ENCODE results near the gene ADAMTS12. TPM values are rescaled to one million over a fixed set of nuclear protein-coding genes. Genes with fewer than 3 reads are reported as not detected.

The ADAMTS12 gene
- polyA plus RNA-seq, 3 donors: 13.5 to 18.0 (median 15.8) TPM

- DNase-seq: no peak
Observed at GRCh38 chr5:33762859-33763258, 128.9 kb downstream of the ADAMTS12 start.

- no peak for DNase-seq
Observed at GRCh38 chr5:33761139-33761538, 130.7 kb downstream of the ADAMTS12 start.

DNA sequence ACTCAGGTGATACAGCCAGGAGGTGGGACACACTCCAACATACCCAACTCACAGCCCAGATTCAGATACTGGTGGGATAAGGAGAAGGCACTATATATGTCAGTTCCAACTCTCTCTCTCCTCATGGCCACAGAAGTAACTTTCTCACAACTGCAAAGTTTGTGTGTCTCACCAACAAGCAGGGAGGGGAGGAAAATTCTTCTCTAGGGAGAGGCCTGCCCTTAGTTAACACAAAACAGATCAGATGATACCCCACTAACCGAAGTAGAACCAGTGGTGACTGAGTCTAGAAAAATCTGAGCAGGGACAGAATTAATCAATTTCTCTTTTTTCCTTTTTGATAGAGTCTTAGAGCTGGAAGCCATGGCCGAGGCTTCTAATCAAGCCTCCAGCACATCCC is 133.1 kb downstream of the ADAMTS12 start:
- no peak for DNase-seq

GRCh38 chr5:33756491-33756890 is 135.3 kb downstream of the ADAMTS12 start:
- DNase-seq: no peak

DNA sequence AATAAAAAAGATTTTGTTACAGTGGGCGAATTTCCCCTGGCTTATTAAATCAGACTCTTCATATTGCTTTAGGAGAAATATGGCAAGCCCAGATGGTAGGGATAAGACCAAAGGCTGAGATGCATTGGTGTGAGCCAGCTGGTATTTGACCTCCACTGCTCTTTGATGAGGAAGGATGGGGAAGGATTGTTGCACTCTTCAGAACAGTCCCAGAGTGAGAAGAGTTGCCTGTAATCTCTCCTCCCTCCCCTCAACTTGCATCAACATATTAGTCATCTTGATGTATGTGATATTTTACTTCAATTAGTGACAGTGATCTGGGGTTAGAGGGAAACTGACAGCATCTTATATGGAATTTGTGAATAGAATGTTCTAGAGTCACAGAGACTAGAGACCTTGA is 136.6 kb downstream of the ADAMTS12 start:
- DNase-seq: no peak

GRCh38 chr5:33753704-33754103 is 138.1 kb downstream of the ADAMTS12 start:
- no peak for DNase-seq

GRCh38 chr5:33748754-33749153 is 143.0 kb downstream of the ADAMTS12 start:
- no peak for DNase-seq

GRCh38 chr5:33745101-33745770 is 146.6 kb downstream of the ADAMTS12 start:
- DNase-seq: no peak

GRCh38 chr5:33743099-33743498 is 148.7 kb downstream of the ADAMTS12 start:
- DNase-seq: no peak

DNA sequence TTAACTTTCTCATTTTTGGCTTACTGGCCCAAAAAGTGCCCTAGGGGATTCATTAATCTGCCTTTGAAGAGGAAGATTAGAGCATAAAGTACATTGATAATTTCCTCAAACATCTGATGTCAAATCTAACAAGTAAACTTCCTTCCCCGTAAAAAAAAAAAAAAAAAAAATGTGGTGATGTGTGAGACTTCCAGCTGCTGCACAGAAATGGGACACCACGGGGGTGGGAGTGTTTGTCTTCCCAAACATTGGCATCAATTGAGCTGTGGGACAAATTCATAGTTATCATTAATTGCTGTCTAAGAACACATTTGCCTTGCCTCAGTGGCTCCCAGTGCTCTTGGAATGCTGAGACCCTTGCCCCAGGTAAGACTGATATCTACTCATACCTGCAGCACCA is 149.6 kb downstream of the ADAMTS12 start:
- no peak for DNase-seq

GRCh38 chr5:33738967-33739366 is 152.8 kb downstream of the ADAMTS12 start:
- no peak for DNase-seq

DNA sequence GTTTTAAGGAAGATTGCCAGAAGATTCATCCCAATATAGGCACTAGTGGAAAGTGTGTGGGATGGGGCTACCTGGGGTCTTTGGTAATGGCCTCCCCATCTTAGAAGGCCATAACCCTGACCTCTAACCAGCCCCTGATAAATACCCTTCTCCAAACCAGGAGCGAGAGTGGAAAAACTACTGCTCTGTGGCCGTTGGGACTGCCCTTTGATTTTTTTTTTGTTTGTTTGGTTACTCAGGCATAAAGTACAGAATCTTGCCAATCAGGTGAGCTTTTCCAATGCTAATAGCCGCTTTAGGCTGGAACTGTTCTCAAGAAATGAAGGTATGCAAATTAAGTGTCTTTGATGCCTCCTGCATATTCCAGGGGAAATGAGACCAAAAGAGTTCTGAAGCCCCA is 153.7 kb downstream of the ADAMTS12 start:
- DNase-seq: no peak

- DNase-seq: no peak
Observed at GRCh38 chr5:33737697-33738096, 154.1 kb downstream of the ADAMTS12 start.

- no peak for DNase-seq
Observed at GRCh38 chr5:33737284-33737683, 154.5 kb downstream of the ADAMTS12 start.

DNA sequence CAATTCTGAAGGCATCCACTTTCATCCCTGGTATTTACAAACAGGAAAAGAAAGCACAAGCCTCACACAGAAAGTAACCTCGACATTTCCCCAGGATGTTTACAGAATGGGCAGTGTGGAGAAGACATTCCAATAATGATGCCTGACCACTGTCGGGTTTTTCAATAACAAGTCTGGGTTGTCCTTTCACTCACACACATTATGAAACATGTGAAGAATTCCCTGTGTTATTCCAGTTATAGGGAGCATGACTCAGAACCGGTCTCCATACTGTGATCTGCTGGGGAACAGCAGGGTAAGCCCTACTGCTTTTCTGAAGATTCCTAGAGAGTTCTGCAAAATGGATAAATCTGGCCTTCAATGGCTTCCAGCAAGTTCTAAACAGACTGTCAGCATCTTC is 155.3 kb downstream of the ADAMTS12 start:
- no peak for DNase-seq

DNA sequence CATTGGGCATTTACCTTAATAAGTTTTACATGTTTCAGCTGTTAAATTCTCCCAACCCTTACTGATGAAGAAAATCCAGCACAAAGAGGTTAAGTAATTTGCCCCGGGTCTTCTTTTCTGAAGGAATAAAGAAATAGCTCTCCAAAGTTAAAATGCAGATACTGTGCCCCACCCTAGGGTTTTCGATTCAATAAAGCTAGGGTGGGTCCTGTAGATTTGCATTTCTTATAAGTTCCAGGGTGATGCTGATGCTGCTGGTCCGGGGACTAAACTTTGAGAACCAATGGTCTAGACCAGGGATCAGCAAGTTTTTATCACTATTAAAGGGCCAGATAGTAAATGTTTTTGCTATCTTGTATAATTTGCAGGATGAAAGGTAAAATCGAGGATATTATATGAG is 156.7 kb downstream of the ADAMTS12 start:
- no peak for DNase-seq

GRCh38 chr5:33734537-33734936 is 157.3 kb downstream of the ADAMTS12 start:
- peak; percentile 28 for DNase-seq

DNA sequence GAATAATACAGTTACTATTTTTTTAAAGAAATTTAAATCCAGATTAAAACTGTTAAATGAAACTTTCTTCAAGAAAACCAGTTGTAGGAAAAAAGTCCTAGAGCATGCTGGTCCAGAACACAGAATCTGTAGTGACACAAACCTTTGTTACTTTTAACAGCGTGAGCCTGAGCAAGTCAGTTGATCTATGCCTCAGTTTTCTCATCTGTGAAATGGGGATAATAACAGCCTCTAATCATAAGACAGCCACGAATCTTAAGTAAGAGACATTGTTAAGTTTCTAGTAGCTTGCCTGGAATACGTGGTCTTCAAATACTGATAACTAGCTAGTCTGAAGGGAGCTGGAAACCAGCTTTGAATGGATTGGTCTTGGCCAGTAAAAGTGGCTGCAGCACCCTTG is 158.6 kb downstream of the ADAMTS12 start:
- no peak for DNase-seq

DNA sequence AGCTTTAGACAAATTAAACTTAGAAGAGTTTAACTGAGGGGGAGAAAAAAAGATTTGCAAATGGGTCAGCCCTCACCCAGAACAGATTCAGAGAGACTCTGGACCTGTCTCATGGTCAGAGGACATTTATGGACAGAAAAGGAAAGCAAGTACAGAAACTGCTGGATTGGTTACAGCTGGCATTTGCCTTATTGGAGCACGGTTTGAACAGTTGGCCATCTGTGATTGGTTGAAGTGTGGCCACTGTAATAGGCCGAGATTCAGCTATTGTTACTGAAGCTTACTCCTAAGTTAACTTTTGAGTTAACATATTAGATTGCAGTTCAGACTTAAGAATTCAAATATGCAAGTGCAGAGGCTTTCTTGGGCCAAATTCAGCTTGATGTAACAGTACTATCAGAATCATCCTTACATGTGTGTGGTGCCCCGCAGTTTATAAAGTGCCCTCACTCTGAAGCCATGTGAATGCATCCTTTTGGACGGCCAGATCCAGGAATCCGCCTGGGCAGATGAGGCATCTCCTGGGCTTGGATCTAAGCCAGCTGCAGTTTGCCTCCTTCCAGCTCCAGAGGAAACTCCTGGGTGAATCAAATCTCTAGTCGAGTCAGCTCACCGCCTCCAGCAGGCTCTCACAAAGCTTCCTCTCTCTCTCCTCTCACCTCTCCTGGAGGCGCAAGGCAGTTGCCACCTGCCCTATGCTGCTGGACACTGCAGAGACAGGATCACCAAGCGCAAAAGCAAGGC is 165.2 kb downstream of the ADAMTS12 start:
- DNase-seq: no peak

- DNase-seq: no peak
Observed at GRCh38 chr5:33725806-33726205, 166.0 kb downstream of the ADAMTS12 start.

GRCh38 chr5:33721491-33722200 is 170.1 kb downstream of the ADAMTS12 start:
- no peak for DNase-seq

DNA sequence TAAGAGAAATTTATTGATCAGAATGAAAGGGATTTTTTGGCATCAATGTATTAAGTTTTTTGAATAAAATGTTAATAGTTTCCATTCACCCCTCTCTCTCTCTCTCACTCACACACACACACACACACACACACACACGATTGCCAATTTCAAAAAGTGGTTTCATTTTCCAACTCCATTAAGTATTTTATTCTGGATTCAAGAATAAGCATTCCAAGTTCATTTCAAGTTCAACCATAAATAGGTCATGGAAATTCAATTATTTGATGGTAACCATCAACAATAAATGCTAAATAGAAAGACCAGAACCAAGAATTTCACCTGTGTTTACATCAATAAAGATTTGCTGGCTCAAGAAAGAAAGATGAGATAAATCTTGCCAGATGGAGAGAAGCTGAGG is 171.6 kb downstream of the ADAMTS12 start:
- DNase-seq: no peak

DNA sequence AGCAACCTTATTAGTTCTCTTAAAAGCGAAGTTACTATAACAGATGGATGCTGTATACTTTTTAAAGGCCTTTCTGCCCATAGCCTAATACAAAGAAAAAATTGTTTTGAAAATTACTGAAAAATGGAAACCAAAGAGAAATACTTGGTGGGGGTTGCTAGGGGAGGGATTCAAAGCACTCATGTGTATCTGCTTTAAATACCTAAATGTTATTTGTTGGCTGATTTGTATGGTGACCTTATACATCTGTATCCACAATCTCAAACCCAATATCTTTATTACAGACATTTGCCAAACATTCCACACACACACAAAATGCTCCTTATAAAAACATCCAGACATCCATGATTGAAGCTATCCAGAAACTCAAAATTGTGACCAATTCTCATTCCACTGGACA is 172.0 kb downstream of the ADAMTS12 start:
- no peak for DNase-seq

Data from renal pelvis (tissue), 4 donors.